LHCN-M2 (cell line): ENCODE data around the gene ADARB2. TPM values are rescaled to one million over a fixed set of nuclear protein-coding genes. Genes with fewer than 3 reads are reported as not detected.
"Not testable (repeated sequence)": the region's sequence is repeated elsewhere in the genome, so short reads cannot be mapped to it uniquely, and the experiment has no call there.

Experiments
- DNase-seq: peaks from one replicate; pipeline ENCODE4 v3.0.0-alpha.2; 2012; ENCODE audit warnings: low read depth
- total RNA-seq: library from RNA; depleted of rRNA; stranded (reverse); fragments of >200 nt; gene quantifications from 2 replicates; pipeline ENCODE4 v1.2.3, GENCODE V29; 2014

ADARB2 gene
- total RNA-seq, 1 experiment from 2014 or later: 0.11 TPM

- no peak for DNase-seq
Measured at GRCh38 chr10:1467334-1468076, 269.8 kb downstream of the ADARB2 start.

GRCh38 chr10:1465993-1466764 is 271.1 kb downstream of the ADARB2 start:
- no peak for DNase-seq

GRCh38 chr10:1465418-1465911 is 271.9 kb downstream of the ADARB2 start:
- DNase-seq: no peak

- DNase-seq: no peak
Measured at GRCh38 chr10:1464881-1465417, 272.4 kb downstream of the ADARB2 start.

GRCh38 chr10:1463971-1464370 is 273.4 kb downstream of the ADARB2 start:
- not testable (repeated sequence) for DNase-seq

GRCh38 chr10:1462994-1463633 is 274.2 kb downstream of the ADARB2 start:
- DNase-seq: no peak

GRCh38 chr10:1462521-1462920 is 274.8 kb downstream of the ADARB2 start:
- DNase-seq: no peak

GRCh38 chr10:1462032-1462431 is 275.3 kb downstream of the ADARB2 start:
- DNase-seq: no peak

- DNase-seq: no peak
Measured at GRCh38 chr10:1461016-1461415, 276.3 kb downstream of the ADARB2 start.

- not testable (repeated sequence) for DNase-seq
Measured at GRCh38 chr10:1459664-1460063, 277.7 kb downstream of the ADARB2 start.

- DNase-seq: no peak
Measured at GRCh38 chr10:1454951-1455350, 282.4 kb downstream of the ADARB2 start.

- DNase-seq: no peak
Measured at GRCh38 chr10:1454428-1454827, 282.9 kb downstream of the ADARB2 start.

GRCh38 chr10:1452777-1453176 is 284.5 kb downstream of the ADARB2 start:
- DNase-seq: no peak

GRCh38 chr10:1451941-1452340 is 285.4 kb downstream of the ADARB2 start:
- no peak for DNase-seq

GRCh38 chr10:1451362-1451888 is 285.9 kb downstream of the ADARB2 start:
- no peak for DNase-seq

- DNase-seq: no peak
Measured at GRCh38 chr10:1449572-1450205, 287.6 kb downstream of the ADARB2 start.

GRCh38 chr10:1449021-1449420 is 288.3 kb downstream of the ADARB2 start:
- DNase-seq: no peak

- DNase-seq: no peak
Measured at GRCh38 chr10:1448252-1448930, 288.9 kb downstream of the ADARB2 start.

- DNase-seq: no peak
Measured at GRCh38 chr10:1444826-1445225, 292.5 kb downstream of the ADARB2 start.

- no peak for DNase-seq
Measured at GRCh38 chr10:1440897-1441296, 296.4 kb downstream of the ADARB2 start.
